SH-SY5Y (cell line): ENCODE results near the gene NOTCH3.

Experiments
- GATA2 ChIP-seq: IDR thresholded peaks from 2 replicates; pipeline ENCODE4 v1.6.1; 2011; ENCODE audit warnings: mild to moderate bottlenecking, low read depth, low read length

The NOTCH3 gene

GRCh38 chr19:15109768-15110417, 90.9 kb downstream of the NOTCH3 start:
- TF ChIP-seq GATA2 = no peak
